ENCODE results near the gene DOK4. TPM values are rescaled to one million over a fixed set of nuclear protein-coding genes. Genes with fewer than 3 reads are reported as not detected.

The DOK4 gene
- total RNA-seq, 3 donors from 2014 or later, result 68.4 to 143 (median 101) TPM

DNA sequence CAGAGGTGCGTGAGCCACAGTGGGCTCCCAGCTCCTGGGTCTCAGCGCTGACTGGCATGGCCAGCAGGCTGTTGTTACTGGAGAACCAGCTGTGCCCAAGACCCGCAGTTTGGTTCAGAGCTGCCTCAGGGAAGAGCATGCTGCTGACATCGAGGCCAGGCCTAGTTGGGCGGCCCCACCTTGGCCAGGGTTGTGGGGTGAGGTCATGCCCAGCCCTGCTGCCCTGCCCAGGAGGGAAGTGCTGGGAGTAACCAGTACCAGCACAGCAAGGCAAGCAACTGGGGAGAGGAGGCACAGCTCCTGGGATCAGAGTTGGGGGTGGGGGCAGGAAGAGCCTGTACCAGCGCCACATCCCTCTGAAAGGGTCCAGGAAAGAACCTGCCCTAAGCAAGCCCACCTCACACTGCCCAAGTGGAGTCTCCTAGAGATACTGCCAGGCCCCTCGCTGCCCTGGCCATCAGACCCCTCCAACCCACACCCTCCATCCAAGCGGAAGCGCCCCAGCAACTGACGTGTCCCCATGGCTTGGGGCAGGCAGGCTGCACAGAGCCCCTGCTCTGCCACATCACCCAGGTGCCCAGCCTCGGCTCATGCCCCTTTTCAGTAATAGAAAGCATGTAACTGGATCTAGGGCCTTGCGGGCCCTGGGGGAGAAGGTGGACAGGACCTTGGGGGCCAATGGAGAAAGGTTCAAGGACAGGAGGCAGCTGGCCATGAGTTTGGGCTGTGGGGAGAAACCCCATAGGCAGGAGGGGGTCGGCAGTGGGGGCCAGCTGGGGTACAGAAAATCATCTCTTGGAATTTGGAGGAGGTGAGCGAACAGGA, 990 bp downstream of the DOK4 start:
- H3K36me3 ChIP-seq (ENCODE audit: low read depth), result no peaks in the 10 kb centered on the region
- H3K9me3 ChIP-seq, result no peaks in the 10 kb centered on the region
- TF ChIP-seq, protein P1, sequence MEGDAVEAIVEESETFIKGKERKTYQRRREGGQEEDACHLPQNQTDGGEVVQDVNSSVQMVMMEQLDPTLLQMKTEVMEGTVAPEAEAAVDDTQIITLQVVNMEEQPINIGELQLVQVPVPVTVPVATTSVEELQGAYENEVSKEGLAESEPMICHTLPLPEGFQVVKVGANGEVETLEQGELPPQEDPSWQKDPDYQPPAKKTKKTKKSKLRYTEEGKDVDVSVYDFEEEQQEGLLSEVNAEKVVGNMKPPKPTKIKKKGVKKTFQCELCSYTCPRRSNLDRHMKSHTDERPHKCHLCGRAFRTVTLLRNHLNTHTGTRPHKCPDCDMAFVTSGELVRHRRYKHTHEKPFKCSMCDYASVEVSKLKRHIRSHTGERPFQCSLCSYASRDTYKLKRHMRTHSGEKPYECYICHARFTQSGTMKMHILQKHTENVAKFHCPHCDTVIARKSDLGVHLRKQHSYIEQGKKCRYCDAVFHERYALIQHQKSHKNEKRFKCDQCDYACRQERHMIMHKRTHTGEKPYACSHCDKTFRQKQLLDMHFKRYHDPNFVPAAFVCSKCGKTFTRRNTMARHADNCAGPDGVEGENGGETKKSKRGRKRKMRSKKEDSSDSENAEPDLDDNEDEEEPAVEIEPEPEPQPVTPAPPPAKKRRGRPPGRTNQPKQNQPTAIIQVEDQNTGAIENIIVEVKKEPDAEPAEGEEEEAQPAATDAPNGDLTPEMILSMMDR (IDR thresholded peaks at IDR 0.05), result no peak
- H3K4me3 ChIP-seq, result peak overlapping the region; percentile 74
- ATAC-seq (peak; percentile 70), DNase-seq (peak; percentile 60 to 81 (median 80))
- intact Hi-C loops (cut with DNase I, micrococcal nuclease), result no loop called here
- H3K4me1 ChIP-seq (ENCODE audit: low read depth), result peaks cover 21% of the 10 kb centered on the region

DNA sequence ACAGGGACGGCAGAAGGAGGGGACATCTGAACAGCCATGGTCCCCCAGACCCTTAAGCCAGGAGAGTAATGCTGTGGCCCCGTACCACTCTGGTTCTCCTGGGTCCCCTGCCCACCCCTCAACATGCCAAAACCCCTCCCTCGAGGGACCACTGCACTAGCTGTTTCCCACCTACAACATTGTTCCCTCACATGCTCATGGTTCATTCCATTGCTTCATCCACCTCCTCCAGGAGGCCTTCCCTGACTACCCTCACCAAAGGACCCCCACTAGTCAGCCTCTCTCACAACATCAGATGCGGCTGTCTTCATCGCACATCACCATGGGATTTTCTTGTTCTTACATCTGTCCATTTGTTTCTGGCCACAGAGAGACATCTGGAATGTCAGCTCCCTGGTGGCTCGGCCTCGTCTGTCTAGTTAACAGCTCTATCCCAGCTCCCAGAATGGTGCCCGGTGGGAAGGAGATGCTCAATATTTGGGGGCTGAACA, 1.7 kb downstream of the DOK4 start:
- H3K4me1 ChIP-seq (ENCODE audit: low read depth), result peaks cover 23% of the 10 kb centered on the region
- no peak overlapping the region for H3K4me3 ChIP-seq
- TF ChIP-seq, protein P1 (IDR thresholded peaks at IDR 0.05), result no peak
- H3K9me3 ChIP-seq, result no peaks in the 10 kb centered on the region
- no peak for DNase-seq
- no peaks in the 10 kb centered on the region for H3K36me3 ChIP-seq (ENCODE audit: low read depth)
- ATAC-seq, result no peak
- intact Hi-C loops (cut with DNase I, micrococcal nuclease), result no loop called here

DNA sequence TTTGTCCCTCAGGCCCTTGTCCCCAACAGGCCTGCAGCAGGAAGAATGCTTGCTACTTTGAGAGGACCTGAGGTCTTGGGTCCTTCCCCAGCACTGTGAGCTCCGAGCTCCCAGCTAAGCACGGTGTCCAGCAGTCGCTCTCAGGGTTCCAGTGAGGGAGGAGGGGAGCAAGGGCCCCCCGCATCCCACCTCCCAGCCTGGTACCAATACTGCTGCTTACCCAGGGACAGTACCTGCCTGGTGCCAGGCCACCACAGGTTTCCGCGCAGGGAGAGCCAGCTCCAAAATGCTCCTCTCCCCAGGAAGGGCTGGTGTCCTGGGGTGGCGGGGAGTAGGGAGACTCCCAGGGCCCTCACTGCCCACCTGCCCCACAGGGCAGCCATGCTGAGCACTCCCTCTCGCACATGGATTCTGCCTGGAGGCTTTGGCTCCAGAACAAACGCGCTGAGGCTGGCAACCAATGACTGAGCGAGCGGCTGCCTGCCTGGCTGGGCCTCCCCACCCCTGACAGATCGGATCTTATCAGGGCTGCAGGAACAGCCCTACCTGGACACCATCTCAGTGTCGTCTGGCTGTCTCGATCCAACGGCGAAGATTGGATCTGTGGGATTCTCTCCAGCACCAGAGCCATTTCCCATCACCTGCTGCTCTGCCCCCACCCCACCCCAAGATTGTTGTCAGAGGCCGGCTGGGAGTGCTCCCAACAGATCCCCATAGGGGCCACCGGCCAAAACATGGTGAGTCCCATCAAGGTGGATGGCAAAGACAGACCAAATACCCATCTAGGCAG, 2.4 kb downstream of the DOK4 start:
- no peaks in the 10 kb centered on the region for H3K36me3 ChIP-seq (ENCODE audit: low read depth)
- ATAC-seq, result no peak
- intact Hi-C loops (cut with DNase I, micrococcal nuclease), result no loop called here
- peaks cover 27% of the 10 kb centered on the region for H3K4me1 ChIP-seq (ENCODE audit: low read depth)
- no peak overlapping the region for H3K4me3 ChIP-seq
- no peak for DNase-seq
- TF ChIP-seq, protein P1 (IDR thresholded peaks at IDR 0.05), result no peak
- H3K9me3 ChIP-seq, result no peaks in the 10 kb centered on the region

DNA sequence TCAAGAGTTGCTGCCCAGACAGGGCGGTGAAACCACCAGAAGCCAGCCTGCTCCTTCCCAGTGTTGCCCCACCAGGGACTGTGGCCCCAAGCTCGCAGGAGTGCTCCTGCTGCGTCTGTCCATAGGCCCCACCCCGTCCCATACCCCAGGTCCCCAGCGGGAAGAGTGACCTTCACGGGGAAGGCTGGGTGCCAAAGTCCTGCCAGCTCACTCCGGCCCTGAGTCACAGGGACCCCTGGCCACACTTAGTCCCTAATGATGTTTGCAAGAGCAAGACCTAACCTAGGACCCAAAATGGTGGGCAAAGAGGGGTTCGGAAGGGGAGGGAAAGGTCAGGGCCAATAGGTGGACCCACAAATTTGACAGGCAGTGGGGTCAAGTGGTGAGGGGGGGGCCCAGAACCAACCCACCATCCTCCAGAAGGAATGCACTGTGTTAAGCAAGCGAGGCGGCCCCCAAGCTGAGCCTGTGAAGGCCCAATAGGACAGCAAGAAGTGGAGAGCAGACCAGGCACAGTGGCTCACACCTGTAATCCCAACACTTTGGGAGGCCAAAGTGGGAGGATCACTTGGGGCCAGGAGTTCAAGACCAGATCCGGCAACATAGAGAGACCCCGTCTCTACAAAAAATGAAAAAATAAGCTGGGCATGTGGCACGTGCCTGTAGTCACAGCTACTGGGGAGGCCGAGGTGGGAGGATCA, 3.3 kb downstream of the DOK4 start:
- Histone ChIP-seq H3K9me3 (no peaks in the 10 kb centered on the region), H3K4me1 (ENCODE audit: low read depth) (peaks cover 31% of the 10 kb centered on the region), H3K36me3 (ENCODE audit: low read depth) (no peaks in the 10 kb centered on the region), H3K4me3 (no peak overlapping the region)
- ATAC-seq (no peak), DNase-seq (peak in 1 of 3 donors; percentile 33)
- TF ChIP-seq, protein P1 (IDR thresholded peaks at IDR 0.05), result no peak
- intact Hi-C loops (cut with DNase I, micrococcal nuclease), result no loop called here

DNA sequence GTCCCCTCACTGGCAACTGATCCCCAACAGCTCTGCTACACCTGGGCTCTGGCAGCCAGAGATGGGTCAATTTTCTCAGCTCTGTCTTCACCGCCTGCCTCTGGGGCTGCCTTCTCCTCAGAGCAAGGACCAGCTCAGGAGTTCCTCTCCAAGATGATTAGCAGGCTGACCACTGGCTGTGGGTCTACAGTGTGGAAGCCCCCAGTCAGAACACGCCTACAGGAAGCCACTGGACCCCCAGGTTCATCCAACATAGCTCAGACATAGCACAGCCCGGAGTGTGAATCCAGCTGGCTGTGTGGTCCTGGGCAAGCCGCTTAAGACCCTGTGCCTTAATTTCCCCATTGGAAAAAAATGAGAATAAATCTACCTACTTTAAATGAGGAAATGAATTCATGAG, 4.9 kb downstream of the DOK4 start:
- Histone ChIP-seq H3K4me1 (ENCODE audit: low read depth) (peaks cover 34% of the 10 kb centered on the region), H3K36me3 (ENCODE audit: low read depth) (no peaks in the 10 kb centered on the region), H3K9me3 (no peaks in the 10 kb centered on the region), H3K4me3 (no peak overlapping the region)
- DNase-seq, result peak in 1 of 3 donors; percentile 26
- TF ChIP-seq, protein P1 (IDR thresholded peaks at IDR 0.05), result no peak
- intact Hi-C loops (cut with DNase I, micrococcal nuclease), result no loop called here
- no peak for ATAC-seq

All from mucosa of descending colon (tissue), 3 donors.